GM19023 (cell line): ENCODE results near the gene NBPF26.
"Not testable (repeated sequence)": the region's sequence is repeated elsewhere in the genome, so short reads cannot be mapped to it uniquely, and the experiment has no call there.

Experiments used
- ATAC-seq: cut with Tn5 transposase; IDR thresholded peaks from one replicate; pipeline ENCODE4 v1.9.1; 2021; ENCODE audit warnings: mild to moderate bottlenecking, moderate library complexity; ENCODE audit not compliant: unreplicated experiment

Gene NBPF26

DNA sequence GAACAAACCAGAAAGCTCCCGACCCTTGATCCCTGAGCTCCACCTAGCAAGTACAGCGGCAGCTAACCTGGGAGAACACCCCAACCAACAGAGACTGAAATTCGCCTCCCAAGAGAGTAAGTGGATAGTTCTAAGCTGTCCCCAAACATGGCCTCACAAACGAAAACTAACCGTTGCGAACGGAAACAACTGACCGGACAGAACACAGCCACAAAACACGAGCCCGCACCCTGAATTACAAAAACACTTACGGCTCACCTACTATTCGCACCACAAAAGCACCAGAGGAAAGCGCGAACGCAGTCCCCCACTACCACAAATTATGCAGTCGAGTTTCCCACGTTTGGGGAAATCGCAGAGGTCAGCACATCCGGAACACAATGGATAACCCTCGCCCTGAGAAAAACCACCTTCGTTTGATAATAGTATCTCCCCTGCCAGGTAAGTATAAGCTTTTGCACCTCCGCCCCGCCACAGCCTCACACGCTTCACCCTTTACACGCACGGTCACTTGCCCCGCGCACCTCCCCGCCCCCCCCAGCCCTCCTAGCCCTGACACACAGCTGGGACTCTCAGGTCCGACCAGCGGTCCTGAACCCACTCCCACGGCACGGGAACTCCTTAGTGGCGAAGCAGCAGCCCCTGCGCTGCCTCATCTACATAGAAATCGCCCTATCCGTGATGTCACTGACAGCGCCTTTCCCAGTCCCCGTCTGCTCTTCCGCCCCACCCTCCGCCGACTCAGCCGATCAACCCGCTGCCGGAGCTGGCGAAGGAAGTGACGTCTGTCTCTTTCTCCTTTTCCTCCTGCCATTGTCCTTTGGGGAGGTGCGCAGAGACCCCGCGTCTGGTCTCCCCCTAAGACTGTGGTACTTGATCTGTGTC lies 127.0 kb downstream of the NBPF26 start:
- peak; percentile 92 for ATAC-seq

- ATAC-seq, result not testable (repeated sequence)
Measured at GRCh38 chr1:120858144-120858543, 134.4 kb downstream of the NBPF26 start.

DNA sequence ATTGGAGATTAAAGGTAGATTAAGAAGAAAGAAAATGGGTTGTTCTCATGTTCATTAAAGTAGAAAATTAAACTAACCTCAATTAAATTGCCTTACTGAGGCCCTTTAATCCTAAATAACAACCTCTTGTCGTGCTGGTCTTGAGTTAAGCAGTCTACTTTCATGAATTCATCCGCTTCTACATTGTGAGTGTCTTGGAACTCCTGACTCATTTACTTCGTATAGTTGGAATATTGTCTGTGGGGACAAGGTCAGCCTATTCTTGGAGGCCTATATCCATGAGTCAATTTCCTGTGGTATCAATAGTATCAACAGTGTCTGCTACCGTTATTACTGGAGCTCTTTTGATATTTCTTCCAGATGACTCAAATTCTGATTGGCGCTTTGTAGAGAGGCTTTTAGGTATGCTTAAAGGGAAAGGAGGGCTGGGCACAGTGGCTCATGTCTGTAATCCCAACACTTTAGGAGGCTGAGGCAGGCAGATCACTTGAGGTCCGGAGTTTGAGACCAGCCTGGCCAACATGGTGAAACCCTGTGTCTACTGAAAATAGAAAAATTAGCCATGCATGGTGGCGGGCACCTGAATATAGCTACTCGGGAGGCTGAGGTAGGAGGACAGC lies 136.0 kb downstream of the NBPF26 start:
- ATAC-seq, result not testable (repeated sequence)

DNA sequence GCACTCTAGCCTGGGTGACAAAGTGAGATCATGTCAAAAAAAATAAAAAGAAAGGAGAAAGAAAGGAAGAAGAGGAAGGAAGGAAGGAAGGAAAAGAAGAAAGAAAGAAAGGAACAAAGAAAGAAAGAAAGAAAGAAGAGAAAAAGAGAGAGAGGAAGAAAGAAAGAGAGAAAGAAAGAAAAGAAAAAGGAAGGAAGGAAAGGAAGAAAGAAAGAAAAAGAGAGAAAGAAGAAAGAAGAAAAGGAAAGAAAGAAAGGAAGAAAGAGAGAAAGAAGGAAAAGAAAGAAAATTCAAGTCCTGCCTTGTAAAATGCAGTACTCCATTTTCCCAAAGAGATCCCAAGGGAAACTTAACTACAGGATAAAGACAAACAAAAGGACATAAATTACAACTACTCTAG lies 154.5 kb downstream of the NBPF26 start:
- not testable (repeated sequence) for ATAC-seq

- not testable (repeated sequence) for ATAC-seq
Measured at GRCh38 chr1:120880056-120880455, 156.3 kb downstream of the NBPF26 start.

DNA sequence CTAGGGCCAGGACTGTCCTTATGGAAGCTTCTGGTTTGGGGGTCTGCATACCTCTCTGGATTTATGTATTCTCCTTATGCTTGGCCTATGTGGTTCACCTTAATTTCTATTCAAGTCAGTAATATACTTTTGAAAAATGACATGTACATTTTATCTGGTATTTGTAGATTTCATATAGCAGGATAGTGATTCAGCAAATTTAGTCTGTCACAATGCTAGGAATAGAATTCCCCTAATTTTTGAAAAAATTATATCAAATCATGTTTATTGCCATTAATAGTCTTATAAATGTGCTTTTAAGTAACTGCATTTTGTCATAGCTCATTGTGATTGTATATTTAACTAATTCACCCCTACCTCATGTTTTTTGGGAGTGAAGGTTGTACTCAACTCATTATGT lies 158.2 kb downstream of the NBPF26 start:
- ATAC-seq, result not testable (repeated sequence)
